Testis (tissue), 2 donors: Measurements from ENCODE around the gene CCDC188.

ENCODE experiments used
- CTCF ChIP-seq, 3 experiments: fragments of 450-650 bp in 2 of 3; fragments of 200-600 bp in 1 of 3; sonication (generic) in 1 of 3; IDR thresholded peaks; one replicate each; pipeline ENCODE4 v1.5.1; 2016 to 2019; ENCODE audit warnings: antibody characterized with exemption in 3 of 3, mild to moderate bottlenecking in 2 of 3, moderate library complexity in 1 of 3
- POLR2A ChIP-seq: fragments of 450-650 bp; IDR thresholded peaks from one replicate; pipeline ENCODE4 v1.6.1; 2017; ENCODE audit warnings: antibody characterized with exemption, mild to moderate bottlenecking, moderate library complexity

- TF ChIP-seq CTCF (IDR thresholded peaks at IDR 0.05) = no peak
- TF ChIP-seq POLR2A = no peak
These were observed 44.0 kb downstream of the CCDC188 start for GRCh38 chr22:20106849-20107237.
